ENCODE results near the gene SUMO4.

SUMO4 gene

DNA sequence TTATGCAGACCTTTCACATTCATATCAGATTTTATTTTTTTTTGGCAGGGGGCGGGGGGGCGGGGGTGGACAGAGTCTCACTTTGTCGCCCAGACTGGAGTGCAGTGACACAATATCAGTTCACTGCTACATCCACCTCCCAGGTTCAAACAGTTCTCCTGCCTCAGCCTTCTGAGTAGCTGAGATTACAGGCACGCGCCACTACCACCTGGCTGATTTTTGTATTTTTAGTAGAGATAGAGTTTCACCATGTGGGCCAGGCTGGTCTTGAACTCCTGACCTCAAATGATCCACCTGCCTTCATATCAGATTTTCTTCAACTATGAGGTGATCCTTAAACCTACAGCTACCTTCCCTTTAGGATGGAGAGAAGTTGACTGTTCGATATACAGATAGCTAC lies 8.0 kb upstream of the SUMO4 start:
- Histone ChIP-seq H3K9me3 (ENCODE audit: low read length) (no peaks in the 10 kb centered on the region), H3K9ac (ENCODE audit: low read length) (no peak overlapping the region), H3K36me3 (ENCODE audit: insufficient read depth, low read length) (peaks cover 3% of the 10 kb centered on the region), H3K4me3 (ENCODE audit: low read depth in 1 of 2, low read length in 2 of 2) (no peak overlapping the region), H3K27ac (ENCODE audit: low read depth, low read length) (no peak overlapping the region), H3K27me3 (ENCODE audit: control insufficient read depth in 1 of 2, insufficient read depth in 2 of 2, low read length in 2 of 2) (no peaks in the 10 kb centered on the region), H3K4me1 (ENCODE audit: insufficient read depth, low read length) (peaks cover 18% of the 10 kb centered on the region)

DNA sequence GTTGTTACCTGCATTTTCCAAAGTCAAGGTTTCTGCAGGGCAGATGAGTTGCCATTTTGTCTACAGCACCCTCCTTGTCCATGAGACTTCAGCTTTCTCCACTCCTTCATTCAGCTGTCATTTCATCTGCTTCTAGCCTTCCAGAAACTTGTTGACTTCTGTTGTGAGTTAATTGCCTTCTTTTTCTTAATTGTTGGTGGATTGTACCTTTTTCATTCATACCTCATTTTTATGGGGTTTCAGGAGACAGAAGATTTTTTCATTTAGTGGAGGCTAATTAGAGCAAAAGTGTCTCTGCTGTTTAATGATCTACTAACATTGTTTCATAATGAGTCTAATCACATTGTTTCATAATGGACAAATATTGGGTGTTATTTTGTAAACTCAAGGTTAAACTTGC lies 7.5 kb upstream of the SUMO4 start:
- no peak overlapping the region for H3K9ac ChIP-seq (ENCODE audit: low read length)
- H3K9me3 ChIP-seq (ENCODE audit: low read length) = no peaks in the 10 kb centered on the region
- no peaks in the 10 kb centered on the region for H3K27me3 ChIP-seq (ENCODE audit: control insufficient read depth in 1 of 2, insufficient read depth in 2 of 2, low read length in 2 of 2)
- no peak overlapping the region for H3K27ac ChIP-seq (ENCODE audit: low read depth, low read length)
- peaks cover 13% of the 10 kb centered on the region for H3K4me1 ChIP-seq (ENCODE audit: insufficient read depth, low read length)
- H3K4me3 ChIP-seq (ENCODE audit: low read depth in 1 of 2, low read length in 2 of 2) = no peak overlapping the region
- H3K36me3 ChIP-seq (ENCODE audit: insufficient read depth, low read length) = peaks cover 6% of the 10 kb centered on the region

DNA sequence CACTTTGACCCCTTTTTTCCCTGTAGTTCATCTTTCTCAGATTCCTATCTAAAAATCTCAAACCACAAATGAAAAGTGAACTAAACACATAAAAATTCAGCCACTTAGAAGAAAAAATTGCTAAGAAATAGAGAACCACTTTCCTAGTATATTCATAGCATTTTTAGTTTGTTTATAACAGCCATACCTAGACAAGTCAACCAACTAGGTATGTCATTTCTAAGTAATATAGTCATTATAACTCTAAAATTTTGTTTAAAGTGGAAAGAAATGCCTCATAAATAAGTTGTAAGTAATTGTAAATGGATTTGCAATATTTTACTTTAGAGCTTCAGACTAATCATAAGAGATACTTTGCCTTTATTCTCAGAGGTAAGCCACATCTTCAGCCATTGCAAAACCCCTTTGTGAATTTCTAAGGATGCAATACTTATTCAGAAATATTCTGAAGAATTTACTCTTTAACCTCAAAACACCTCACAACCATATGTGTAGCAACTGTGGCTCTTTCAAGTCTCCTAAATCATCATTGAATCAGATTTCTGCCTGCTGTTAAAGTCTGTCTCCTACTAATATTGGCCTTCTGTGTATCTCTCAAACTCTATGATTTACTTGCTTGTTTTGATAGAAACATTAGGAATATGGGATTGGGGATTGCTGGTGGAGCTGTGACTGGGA lies 6.9 kb upstream of the SUMO4 start:
- no peaks in the 10 kb centered on the region for H3K27me3 ChIP-seq (ENCODE audit: control insufficient read depth in 1 of 2, insufficient read depth in 2 of 2, low read length in 2 of 2)
- H3K4me3 ChIP-seq (ENCODE audit: low read depth in 1 of 2, low read length in 2 of 2) = no peak overlapping the region
- H3K36me3 ChIP-seq (ENCODE audit: insufficient read depth, low read length) = peaks cover 9% of the 10 kb centered on the region
- H3K27ac ChIP-seq (ENCODE audit: low read depth, low read length) = no peak overlapping the region
- H3K9ac ChIP-seq (ENCODE audit: low read length) = no peak overlapping the region
- H3K9me3 ChIP-seq (ENCODE audit: low read length) = no peaks in the 10 kb centered on the region
- peaks cover 7% of the 10 kb centered on the region for H3K4me1 ChIP-seq (ENCODE audit: insufficient read depth, low read length)

DNA sequence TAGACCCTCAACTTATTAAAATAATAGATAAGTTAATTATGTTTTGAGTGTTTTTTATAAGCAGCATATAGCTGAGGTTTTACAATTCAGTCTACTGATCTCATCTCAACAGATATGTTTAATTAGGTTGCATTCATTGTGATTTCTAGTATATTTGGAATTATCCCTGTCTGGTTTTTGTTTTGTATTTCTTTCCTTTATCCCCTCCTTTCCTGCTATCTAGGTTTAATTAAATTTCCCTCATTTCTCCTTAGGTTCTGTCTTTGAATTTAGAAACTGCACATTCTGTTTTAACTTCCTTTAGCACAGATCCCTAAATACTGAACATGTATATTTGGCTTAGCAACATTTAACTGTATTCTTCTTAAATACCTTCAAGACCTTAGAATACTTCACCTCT lies 4.9 kb upstream of the SUMO4 start:
- Histone ChIP-seq H3K4me3 (ENCODE audit: low read depth in 1 of 2, low read length in 2 of 2) (no peak overlapping the region), H3K9me3 (ENCODE audit: low read length) (no peaks in the 10 kb centered on the region), H3K36me3 (ENCODE audit: insufficient read depth, low read length) (peaks cover 14% of the 10 kb centered on the region), H3K4me1 (ENCODE audit: insufficient read depth, low read length) (no peaks in the 10 kb centered on the region), H3K27ac (ENCODE audit: low read depth, low read length) (no peak overlapping the region), H3K9ac (ENCODE audit: low read length) (no peak overlapping the region), H3K27me3 (ENCODE audit: control insufficient read depth in 1 of 2, insufficient read depth in 2 of 2, low read length in 2 of 2) (no peaks in the 10 kb centered on the region)

DNA sequence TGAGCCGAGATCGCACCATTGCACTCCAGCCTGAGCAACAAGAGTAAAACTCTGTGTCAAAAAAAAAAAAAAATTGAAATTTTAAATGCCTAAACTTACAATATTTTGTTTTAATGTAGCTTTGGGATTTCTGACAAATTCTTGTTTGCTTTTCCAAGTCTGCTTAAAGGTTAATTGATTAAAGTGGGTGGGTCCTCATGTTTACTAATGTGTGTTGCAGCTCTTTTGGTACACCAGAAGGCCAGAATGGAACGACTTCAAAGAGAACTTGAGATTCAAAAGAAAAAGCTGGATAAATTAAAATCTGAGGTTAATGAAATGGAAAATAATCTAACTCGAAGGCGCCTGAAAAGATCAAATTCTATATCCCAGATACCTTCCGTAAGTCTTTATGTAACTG lies 2.7 kb upstream of the SUMO4 start:
- H3K4me1 ChIP-seq (ENCODE audit: insufficient read depth, low read length) = no peaks in the 10 kb centered on the region
- H3K27ac ChIP-seq (ENCODE audit: low read depth, low read length) = no peak overlapping the region
- no peak overlapping the region for H3K9ac ChIP-seq (ENCODE audit: low read length)
- peaks cover 19% of the 10 kb centered on the region for H3K36me3 ChIP-seq (ENCODE audit: insufficient read depth, low read length)
- no peaks in the 10 kb centered on the region for H3K9me3 ChIP-seq (ENCODE audit: low read length)
- H3K4me3 ChIP-seq (ENCODE audit: low read depth in 1 of 2, low read length in 2 of 2) = no peak overlapping the region
- H3K27me3 ChIP-seq (ENCODE audit: control insufficient read depth in 1 of 2, insufficient read depth in 2 of 2, low read length in 2 of 2) = no peaks in the 10 kb centered on the region

DNA sequence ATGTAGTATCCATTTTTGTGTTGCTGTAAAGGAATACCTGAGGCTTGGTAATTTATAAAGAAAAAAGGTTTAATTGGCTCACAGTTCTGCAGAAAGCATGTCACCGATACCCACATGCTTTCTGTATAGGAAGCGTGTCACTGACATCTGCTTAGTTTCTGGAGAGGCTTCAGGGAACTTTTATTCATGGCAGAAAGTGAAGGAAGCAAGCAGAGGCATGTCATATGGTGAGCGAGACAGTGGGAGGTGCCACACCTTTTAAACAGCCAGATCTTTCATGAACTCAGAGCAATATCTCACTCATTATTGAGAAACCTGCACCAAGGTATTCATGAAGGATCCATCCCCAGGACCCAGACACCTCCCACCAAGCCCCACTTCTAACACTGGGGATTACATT lies 3.5 kb downstream of the SUMO4 start:
- Histone ChIP-seq H3K9me3 (ENCODE audit: low read length) (no peaks in the 10 kb centered on the region), H3K27me3 (ENCODE audit: control insufficient read depth in 1 of 2, insufficient read depth in 2 of 2, low read length in 2 of 2) (no peaks in the 10 kb centered on the region), H3K27ac (ENCODE audit: low read depth, low read length) (no peak overlapping the region), H3K4me1 (ENCODE audit: insufficient read depth, low read length) (no peaks in the 10 kb centered on the region), H3K36me3 (ENCODE audit: insufficient read depth, low read length) (peaks cover 28% of the 10 kb centered on the region), H3K4me3 (ENCODE audit: low read depth in 1 of 2, low read length in 2 of 2) (no peak overlapping the region), H3K9ac (ENCODE audit: low read length) (no peak overlapping the region)

DNA sequence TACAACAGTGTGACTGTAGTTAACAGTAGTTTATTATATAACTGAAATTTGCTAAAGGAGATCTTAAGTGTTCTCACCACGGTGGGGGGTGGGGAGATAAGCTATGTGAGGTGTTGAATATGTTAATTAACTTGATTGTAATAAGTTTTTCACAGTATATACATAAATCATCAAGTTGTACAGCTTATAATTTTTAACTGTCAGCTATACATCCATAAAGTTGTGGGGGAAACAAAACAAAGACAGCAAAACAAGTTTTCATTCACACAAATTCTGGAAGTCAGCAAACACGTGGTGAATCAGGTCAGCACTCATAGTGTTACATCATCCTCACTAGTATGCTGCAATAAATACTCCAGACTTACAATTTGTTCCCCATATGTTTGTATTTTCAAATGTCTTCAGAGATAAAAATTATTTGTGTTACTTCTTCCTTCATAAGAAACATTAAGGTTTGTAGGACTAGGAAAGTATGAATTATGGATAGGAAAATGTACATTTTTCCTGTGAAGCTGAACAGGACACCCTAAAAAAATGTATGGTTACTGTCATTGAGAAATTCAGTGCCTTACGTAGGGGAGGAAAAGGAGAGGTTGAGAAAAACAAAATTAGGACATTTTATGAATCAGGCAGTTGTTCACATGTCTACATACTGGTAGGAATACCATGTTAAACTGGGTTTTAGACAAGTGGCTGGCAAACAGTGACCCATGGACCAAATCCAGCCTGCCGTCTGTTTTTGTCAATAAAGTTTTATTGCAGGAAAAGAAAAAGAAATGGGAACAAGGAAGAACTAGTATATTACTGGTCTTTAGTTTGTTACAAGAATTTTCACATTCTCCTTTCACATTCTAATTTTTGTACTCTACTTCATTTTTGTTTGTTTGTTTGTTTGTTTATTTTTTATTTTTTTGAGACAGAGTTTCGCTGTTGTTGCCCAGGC lies 6.0 kb downstream of the SUMO4 start:
- H3K4me3 ChIP-seq (ENCODE audit: low read depth in 1 of 2, low read length in 2 of 2) = no peak overlapping the region
- no peak overlapping the region for H3K27ac ChIP-seq (ENCODE audit: low read depth, low read length)
- no peaks in the 10 kb centered on the region for H3K27me3 ChIP-seq (ENCODE audit: control insufficient read depth in 1 of 2, insufficient read depth in 2 of 2, low read length in 2 of 2)
- no peak overlapping the region for H3K9ac ChIP-seq (ENCODE audit: low read length)
- H3K9me3 ChIP-seq (ENCODE audit: low read length) = no peaks in the 10 kb centered on the region
- H3K4me1 ChIP-seq (ENCODE audit: insufficient read depth, low read length) = no peaks in the 10 kb centered on the region
- H3K36me3 ChIP-seq (ENCODE audit: insufficient read depth, low read length) = peaks cover 37% of the 10 kb centered on the region

DNA sequence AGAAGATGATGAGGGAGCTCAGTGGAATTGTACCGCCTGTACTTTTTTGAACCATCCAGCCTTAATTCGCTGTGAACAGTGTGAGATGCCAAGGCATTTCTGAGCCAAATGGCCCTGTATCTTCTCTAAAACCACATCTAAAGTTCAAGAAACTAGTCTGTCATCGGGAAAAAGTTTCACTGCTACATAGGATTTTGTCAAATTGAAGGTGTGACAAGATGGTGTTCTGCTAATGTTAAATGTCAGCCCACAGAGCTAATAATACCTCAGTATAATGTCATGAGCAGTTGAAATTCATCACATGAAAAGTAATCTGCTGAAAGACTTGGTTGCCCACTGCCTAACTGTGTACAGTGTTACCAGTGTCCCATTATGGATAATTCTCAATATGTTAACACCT lies 9.6 kb downstream of the SUMO4 start:
- Histone ChIP-seq H3K9ac (ENCODE audit: low read length) (no peak overlapping the region), H3K4me1 (ENCODE audit: insufficient read depth, low read length) (no peaks in the 10 kb centered on the region), H3K27me3 (ENCODE audit: control insufficient read depth in 1 of 2, insufficient read depth in 2 of 2, low read length in 2 of 2) (no peaks in the 10 kb centered on the region), H3K36me3 (ENCODE audit: insufficient read depth, low read length) (peaks cover 34% of the 10 kb centered on the region), H3K27ac (ENCODE audit: low read depth, low read length) (no peak overlapping the region), H3K4me3 (ENCODE audit: low read depth in 1 of 2, low read length in 2 of 2) (no peak overlapping the region), H3K9me3 (ENCODE audit: low read length) (no peaks in the 10 kb centered on the region)

DNA sequence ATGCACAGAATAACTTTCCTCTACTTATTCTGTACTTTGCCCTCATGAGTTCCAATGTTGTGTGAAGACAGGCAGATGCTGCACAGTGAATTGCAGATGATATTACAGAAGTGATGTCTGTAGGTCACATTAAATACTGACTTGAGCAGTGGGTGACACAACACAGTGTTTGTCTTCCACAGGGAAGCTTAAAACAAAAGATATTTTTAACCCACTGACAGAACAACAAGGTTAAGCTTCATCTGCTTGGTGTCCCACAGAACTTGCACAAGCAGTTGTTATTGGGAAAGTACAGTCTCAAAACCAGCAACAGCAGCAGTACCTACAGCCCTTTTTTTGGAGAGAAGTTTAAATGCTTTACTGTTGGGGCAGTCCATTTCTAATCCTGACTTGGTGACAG lies 10.5 kb downstream of the SUMO4 start:
- Histone ChIP-seq H3K9ac (ENCODE audit: low read length) (no peak overlapping the region), H3K4me3 (ENCODE audit: low read depth in 1 of 2, low read length in 2 of 2) (no peak overlapping the region), H3K27ac (ENCODE audit: low read depth, low read length) (no peak overlapping the region), H3K36me3 (ENCODE audit: insufficient read depth, low read length) (peaks cover 34% of the 10 kb centered on the region), H3K4me1 (ENCODE audit: insufficient read depth, low read length) (no peaks in the 10 kb centered on the region), H3K9me3 (ENCODE audit: low read length) (no peaks in the 10 kb centered on the region), H3K27me3 (ENCODE audit: control insufficient read depth in 1 of 2, insufficient read depth in 2 of 2, low read length in 2 of 2) (no peaks in the 10 kb centered on the region)

DNA sequence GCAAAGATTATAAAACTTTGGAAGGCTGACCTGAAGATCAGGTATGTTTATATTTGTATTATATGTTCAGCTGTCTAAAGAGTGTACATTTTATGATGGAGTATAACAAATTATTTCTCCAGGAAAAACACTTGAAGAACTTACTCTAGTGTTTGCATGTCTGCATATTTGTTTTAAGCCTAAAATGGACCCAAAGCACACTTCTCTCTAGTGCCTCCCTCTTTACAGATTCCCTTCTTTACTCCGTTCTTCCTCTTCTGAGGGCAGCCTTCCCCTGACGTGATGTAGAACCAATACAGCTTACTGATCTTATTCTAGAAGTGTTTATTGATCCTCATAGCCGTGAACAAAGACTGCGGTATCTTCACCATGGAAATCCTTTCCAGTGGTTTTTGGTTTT lies 13.9 kb downstream of the SUMO4 start:
- no peak overlapping the region for H3K27ac ChIP-seq (ENCODE audit: low read depth, low read length)
- no peaks in the 10 kb centered on the region for H3K4me1 ChIP-seq (ENCODE audit: insufficient read depth, low read length)
- H3K9ac ChIP-seq (ENCODE audit: low read length) = no peak overlapping the region
- no peaks in the 10 kb centered on the region for H3K9me3 ChIP-seq (ENCODE audit: low read length)
- H3K36me3 ChIP-seq (ENCODE audit: insufficient read depth, low read length) = peaks cover 22% of the 10 kb centered on the region
- no peaks in the 10 kb centered on the region for H3K27me3 ChIP-seq (ENCODE audit: control insufficient read depth in 1 of 2, insufficient read depth in 2 of 2, low read length in 2 of 2)
- H3K4me3 ChIP-seq (ENCODE audit: low read depth in 1 of 2, low read length in 2 of 2) = no peak overlapping the region

DNA sequence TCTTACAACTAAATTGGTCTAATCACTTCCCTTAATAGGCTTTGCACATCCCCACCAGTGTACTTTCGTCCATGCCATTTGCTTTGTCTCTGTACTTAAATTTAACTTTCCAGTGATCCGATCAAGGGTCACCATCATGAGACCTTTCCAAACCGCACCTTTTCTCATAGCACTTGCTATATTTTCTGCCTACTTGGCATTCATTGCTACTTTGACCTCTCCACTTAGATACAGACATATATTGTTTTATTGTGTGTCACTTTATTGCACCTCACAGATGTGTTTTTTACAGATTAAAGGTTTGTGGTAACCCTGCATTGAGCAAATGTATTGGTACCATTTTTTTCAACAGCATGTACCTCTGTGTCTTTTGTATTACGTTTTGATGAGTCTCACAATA lies 14.8 kb downstream of the SUMO4 start:
- no peak overlapping the region for H3K4me3 ChIP-seq (ENCODE audit: low read depth in 1 of 2, low read length in 2 of 2)
- no peak overlapping the region for H3K9ac ChIP-seq (ENCODE audit: low read length)
- H3K4me1 ChIP-seq (ENCODE audit: insufficient read depth, low read length) = no peaks in the 10 kb centered on the region
- H3K36me3 ChIP-seq (ENCODE audit: insufficient read depth, low read length) = peaks cover 14% of the 10 kb centered on the region
- H3K9me3 ChIP-seq (ENCODE audit: low read length) = no peaks in the 10 kb centered on the region
- no peak overlapping the region for H3K27ac ChIP-seq (ENCODE audit: low read depth, low read length)
- no peaks in the 10 kb centered on the region for H3K27me3 ChIP-seq (ENCODE audit: control insufficient read depth in 1 of 2, insufficient read depth in 2 of 2, low read length in 2 of 2)

All from muscle layer of colon (tissue), 2 donors.